Ovary (tissue), 9 donors: ENCODE data around the gene ZNF524. TPM values are rescaled to one million over a fixed set of nuclear protein-coding genes. Genes with fewer than 3 reads are reported as not detected.

Source experiments
- DNase-seq, 5 donors: peaks; one replicate each; pipeline ENCODE4 v3.0.0-alpha.2; 2019 to 2020
- H3K27ac ChIP-seq, 2 donors: fragments of 200-600 bp; one replicate each; pipeline versions ENCODE4 v1.5.1 to v1.8.0; 2019 to 2022
- H3K27me3 ChIP-seq: fragments of 200-600 bp; one replicate; pipeline ENCODE4 v1.8.0; 2022
- H3K36me3 ChIP-seq: fragments of 200-600 bp; sonication (generic); one replicate; pipeline ENCODE4 v1.5.1; 2019
- H3K4me1 ChIP-seq: one replicate; pipeline ENCODE4 v1.8.1; 2013; ENCODE audit warnings: mild to moderate bottlenecking, moderate library complexity; ENCODE audit not compliant: insufficient read depth
- H3K4me3 ChIP-seq: fragments of 200-600 bp; sonication (generic); one replicate; pipeline ENCODE4 v1.5.1; 2017
- H3K9me3 ChIP-seq, 2 donors: fragments of 200-600 bp in 1 of 2; sonication (generic) in 1 of 2; one replicate each; pipeline versions ENCODE4 v1.5.1 to v1.8.1; 2013 to 2019; ENCODE audit warnings: mild to moderate bottlenecking in 1 of 2, moderate library complexity in 1 of 2
- CTCF ChIP-seq, 3 donors: fragments of 450-650 bp in 2 of 3; fragments of 200-600 bp in 1 of 3; IDR thresholded peaks; one replicate each; pipeline versions ENCODE4 v1.5.1 to v1.8.0; 2016 to 2022; ENCODE audit warnings: antibody characterized with exemption in 3 of 3, mild to moderate bottlenecking in 1 of 3
- EP300 ChIP-seq: sonication (generic); formaldehyde crosslinking; IDR thresholded peaks from one replicate; pipeline ENCODE4 v1.6.1; 2017; ENCODE audit warnings: antibody characterized with exemption
- POLR2A ChIP-seq: fragments of 450-650 bp; IDR thresholded peaks from one replicate; pipeline ENCODE4 v1.6.1; 2017; ENCODE audit warnings: antibody characterized with exemption, mild to moderate bottlenecking, moderate library complexity
- WGBS, 3 donors: extraction: QIAGEN DNeasy Blood & Tissue Kit in 1 of 3; methylation state at CpG; one replicate each; pipeline versions ENCODE4 v1.1.5 to v1.1.7; 2013 to 2017; 5-methylcytosine and 5-hydroxymethylcytosine counted together
- intact Hi-C, 4 donors: fragments of 100-400 bp; cut with DNase I; formaldehyde crosslinking; loops; one replicate each; pipeline versions ENCODE4 v1.11.0 to v1.15.1; 2022 to 2023
- polyA plus RNA-seq, 2 donors: library from polyadenylated mRNA; stranded (reverse); fragments of 200-250 nt in 1 of 2; fragments of 350-450 nt in 1 of 2; fragmentation: Illumina TruSeq in 1 of 2; extraction: RNeasy Lipid Tissue Mini Kit (QIAGEN cat#74804) in 1 of 2; gene quantifications; one replicate each; pipeline ENCODE4 v1.2.3, GENCODE V29; 2013 to 2014
- total RNA-seq, 7 donors: library from RNA; depleted of rRNA in 2 of 7; stranded (reverse); fragments of >200 nt in 2 of 7; fragmentation: NEBNext Ultra II Directional in 3 of 7; extraction: Animal tissue kit (Norgen Biotek cat#: 25700) in 3 of 7; gene quantifications; one replicate each; pipeline versions ENCODE4 v1.1.0 to v1.2.4, GENCODE V29; 2016 to 2023
- donor health status: DM: no; HTN: no; CAD: no; lungs with moderate emphysema.
- donor health status: DM: no; HTN: no; CAD: no.
- donor health status: Bipolar disorder and iron deficiency.
- donor health status: DM: yes; HTN: yes; CAD: no.
- donor health status: DM: no; HTN: no; CAD: no.
- donor health status: DM: yes; HTN: yes; CAD: no.

The ZNF524 gene
- total and polyA plus RNA-seq, 9 donors: 0.15 to 28.0 (median 17.8) TPM

GRCh38 chr19:55598719-55599467 is 1.2 kb upstream of the ZNF524 start:
- Histone ChIP-seq H3K27ac (peak overlapping the region; percentile 90 to 99), H3K4me1 (no peaks in the 10 kb centered on the region), H3K9me3 (no peaks in the 10 kb centered on the region), H3K4me3 (peak overlapping the region; percentile 96), H3K27me3 (no peaks in the 10 kb centered on the region), H3K36me3 (no peaks in the 10 kb centered on the region)
- DNase-seq: peak; percentile 93 to 98 (median 96)
- 5 to 6% (median 6%) methylated on average over 25 to 26 of the region's 26 CpGs for WGBS, 3 donors
- TF ChIP-seq EP300 (no peak), CTCF (IDR thresholded peaks at IDR 0.05) (peak in 1 of 3 donors; percentile 7), POLR2A (peak; percentile 25)
- intact Hi-C loops: no loop called here

- Histone ChIP-seq H3K27ac (peak within 1 kb of the TSS; percentile 90 to 99), H3K4me1 (peaks cover 2% of the 10 kb centered on the region), H3K36me3 (no peaks in the 10 kb centered on the region), H3K9me3 (no peaks in the 10 kb centered on the region), H3K4me3 (peak within 1 kb of the TSS; percentile 96), H3K27me3 (no peaks in the 10 kb centered on the region)
- TF ChIP-seq EP300 (peak; percentile 46), POLR2A (no peak), CTCF (IDR thresholded peaks at IDR 0.05) (no peak)
- peak; percentile 98 to 99 (median 99) for DNase-seq
- intact Hi-C loops: no loop called here
- WGBS, 3 donors: 0 to 1% (median 0%) methylated on average over 23 of the region's 23 CpGs
Observed at GRCh38 chr19:55599468-55599841, 633 bp upstream of the ZNF524 start, which contains the start of gene FIZ1. TSS of gene FIZ1 (minus strand) at chr19:55599517. CDS start at chr19:55597865, 1,652 bp downstream.

GRCh38 chr19:55600662-55601028 is 557 bp downstream of the ZNF524 start:
- Histone ChIP-seq H3K9me3 (no peaks in the 10 kb centered on the region), H3K27me3 (no peaks in the 10 kb centered on the region), H3K27ac (peak overlapping the region; percentile 90 to 99), H3K36me3 (no peaks in the 10 kb centered on the region), H3K4me3 (peak overlapping the region; percentile 96), H3K4me1 (peaks cover 2% of the 10 kb centered on the region)
- WGBS, 3 donors: 3 to 5% (median 4%) methylated on average over 12 to 15 of the region's 15 CpGs
- intact Hi-C loops: no loop called here
- TF ChIP-seq EP300 (no peak), CTCF (IDR thresholded peaks at IDR 0.05) (no peak), POLR2A (peak; percentile 17)
- no peak for DNase-seq

GRCh38 chr19:55601084-55601483 is 996 bp downstream of the ZNF524 start:
- Histone ChIP-seq H3K36me3 (no peaks in the 10 kb centered on the region), H3K27ac (peak overlapping the region in 1 of 2 donors; percentile 99), H3K27me3 (no peaks in the 10 kb centered on the region), H3K9me3 (no peaks in the 10 kb centered on the region), H3K4me3 (peak overlapping the region; percentile 96), H3K4me1 (peaks cover 2% of the 10 kb centered on the region)
- intact Hi-C loops: no loop called here
- WGBS, 3 donors: 83 to 86% (median 83%) methylated on average over 4 of the region's 4 CpGs
- TF ChIP-seq POLR2A: no peak
- no peak for TF ChIP-seq EP300
- no peak for TF ChIP-seq CTCF (IDR thresholded peaks at IDR 0.05)
- no peak for DNase-seq
